GM18858 (cell line): ENCODE data around the gene SLC44A4.
"Not testable (repeated sequence)": the region's sequence is repeated elsewhere in the genome, so short reads cannot be mapped to it uniquely, and the experiment has no call there.

Experiments used
- ATAC-seq: cut with Tn5 transposase; IDR thresholded peaks from one replicate; pipeline ENCODE4 v1.9.1; 2021; ENCODE audit not compliant: unreplicated experiment

The SLC44A4 gene

GRCh38 chr6:31880616-31881015 lies 1.8 kb upstream of the SLC44A4 start:
- no peak for ATAC-seq

GRCh38 chr6:31879901-31880300 lies 1.1 kb upstream of the SLC44A4 start:
- ATAC-seq, result no peak

- no peak for ATAC-seq
These were observed 346 bp upstream of the SLC44A4 start for GRCh38 chr6:31879143-31879542.

- no peak for ATAC-seq
These were observed 575 bp downstream of the SLC44A4 start for GRCh38 chr6:31878222-31878621.

- no peak for ATAC-seq
These were observed 1.1 kb downstream of the SLC44A4 start for GRCh38 chr6:31877651-31878161.

GRCh38 chr6:31877125-31877650 lies 1.6 kb downstream of the SLC44A4 start:
- no peak for ATAC-seq

GRCh38 chr6:31876357-31876756 lies 2.4 kb downstream of the SLC44A4 start:
- no peak for ATAC-seq

- ATAC-seq, result no peak
These were observed 2.9 kb downstream of the SLC44A4 start for GRCh38 chr6:31875877-31876276.

- ATAC-seq, result no peak
These were observed 3.8 kb downstream of the SLC44A4 start for GRCh38 chr6:31874836-31875572.

GRCh38 chr6:31874084-31874670 lies 4.6 kb downstream of the SLC44A4 start:
- ATAC-seq, result no peak

GRCh38 chr6:31871046-31871659 lies 7.6 kb downstream of the SLC44A4 start:
- ATAC-seq, result no peak

- no peak for ATAC-seq
These were observed 8.3 kb downstream of the SLC44A4 start for GRCh38 chr6:31870385-31870921.

- ATAC-seq, result no peak
These were observed 9.5 kb downstream of the SLC44A4 start for GRCh38 chr6:31869343-31869742.

- not testable (repeated sequence) for ATAC-seq
These were observed 10.2 kb downstream of the SLC44A4 start for GRCh38 chr6:31868658-31868971.

GRCh38 chr6:31865205-31866118 lies 13.3 kb downstream of the SLC44A4 start:
- ATAC-seq, result no peak

GRCh38 chr6:31864818-31865204 lies 14.0 kb downstream of the SLC44A4 start:
- ATAC-seq, result no peak

GRCh38 chr6:31864123-31864562 lies 14.7 kb downstream of the SLC44A4 start:
- ATAC-seq, result not testable (repeated sequence)

GRCh38 chr6:31862344-31863235 lies 16.2 kb downstream of the SLC44A4 start, which contains the start of gene NEU1:
Gene NEU1 (minus strand): TSS chr6:31862821. CDS start chr6:31862776, 45 bp downstream.
- ATAC-seq, result peak; percentile 89

GRCh38 chr6:31861919-31862343 lies 16.9 kb downstream of the SLC44A4 start:
- no peak for ATAC-seq
